Measurements from ENCODE around the gene HDAC9.

HDAC9 gene

DNA sequence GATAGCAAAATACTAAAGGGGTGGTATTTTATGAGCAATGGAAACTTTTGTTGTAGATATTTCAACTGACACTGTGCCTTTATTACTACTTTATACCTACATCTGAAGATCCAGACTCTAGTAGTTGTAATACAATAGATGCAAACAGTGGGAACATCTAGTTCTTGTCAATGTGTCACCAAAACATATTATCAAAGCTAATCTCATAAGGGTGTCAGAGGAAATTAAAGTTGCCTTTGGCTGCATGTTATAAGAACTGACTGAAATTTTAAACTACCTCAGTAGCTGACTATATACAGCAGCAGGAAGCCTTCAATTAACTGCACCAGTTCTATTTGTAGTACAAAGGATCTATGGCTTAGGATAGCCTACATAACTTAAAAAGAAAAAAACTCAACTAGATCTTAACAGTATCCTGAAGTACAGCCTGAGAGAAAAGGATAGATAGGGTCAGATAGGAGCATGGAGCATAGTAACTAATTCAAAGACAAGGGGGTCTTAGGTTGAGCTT, 30.9 kb downstream of the HDAC9 start:
- no peak for DNase-seq

DNA sequence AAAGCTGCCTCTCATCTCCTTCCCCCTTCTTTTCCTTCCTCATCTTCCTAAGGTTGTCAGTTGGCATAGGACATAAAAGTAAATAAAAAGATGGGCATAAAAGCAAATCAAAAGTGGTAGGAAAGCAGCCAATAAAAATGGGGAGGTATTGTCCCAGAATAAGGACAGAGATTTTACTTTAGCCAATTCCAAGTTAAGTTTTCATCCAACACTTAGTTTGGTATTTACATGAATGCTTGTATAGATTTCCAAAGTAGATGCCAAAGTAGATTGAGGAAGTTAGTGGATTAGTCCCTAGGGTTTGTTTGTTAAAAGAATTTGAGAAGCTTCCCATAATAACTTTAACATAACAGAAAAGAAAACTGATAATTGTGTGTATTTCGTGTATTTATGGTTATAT, 33.7 kb downstream of the HDAC9 start:
- no peak for DNase-seq

DNA sequence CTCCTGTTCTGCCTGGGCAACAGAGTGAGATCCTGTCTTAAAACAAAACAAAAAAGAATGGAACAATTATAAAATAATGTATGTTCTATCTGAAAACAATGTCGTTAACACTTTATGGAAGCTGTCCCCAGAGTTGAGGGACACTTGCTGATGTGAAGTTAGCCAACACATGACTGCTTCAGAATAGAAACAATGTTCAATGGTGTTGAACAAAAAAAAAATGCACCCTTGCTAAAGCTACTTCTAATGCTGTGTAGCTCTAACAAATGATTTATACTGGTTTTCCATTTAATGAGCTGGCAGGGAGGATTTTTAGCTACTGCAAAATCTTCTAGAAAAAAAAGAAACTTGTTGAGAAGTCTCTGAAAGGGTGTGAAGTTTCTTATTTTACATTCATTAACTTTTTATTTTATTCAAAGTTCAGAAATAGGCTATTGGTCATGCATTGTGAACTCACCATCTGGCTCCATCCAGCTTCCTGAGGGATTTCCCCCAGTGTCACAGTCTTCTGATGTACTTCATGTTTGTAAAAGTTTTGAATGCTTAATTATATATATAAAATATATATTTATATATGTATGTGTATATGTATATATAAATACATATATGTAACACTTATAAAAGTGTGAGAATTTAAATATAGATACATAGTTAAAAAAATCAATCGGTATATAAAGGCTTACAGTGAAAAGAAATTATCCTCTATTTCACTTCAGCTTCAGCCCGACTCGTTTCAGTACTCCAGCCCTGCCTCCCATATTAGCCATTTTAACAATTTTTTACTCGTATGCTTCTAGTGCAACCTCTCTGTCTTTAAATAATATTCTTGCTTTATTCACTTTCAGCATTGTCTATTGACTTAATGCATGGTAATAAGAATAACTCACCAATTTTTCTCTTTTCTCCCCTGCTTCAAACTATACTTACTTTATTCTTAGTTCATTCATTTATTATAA, 35.0 kb downstream of the HDAC9 start:
- no peak for DNase-seq

DNA sequence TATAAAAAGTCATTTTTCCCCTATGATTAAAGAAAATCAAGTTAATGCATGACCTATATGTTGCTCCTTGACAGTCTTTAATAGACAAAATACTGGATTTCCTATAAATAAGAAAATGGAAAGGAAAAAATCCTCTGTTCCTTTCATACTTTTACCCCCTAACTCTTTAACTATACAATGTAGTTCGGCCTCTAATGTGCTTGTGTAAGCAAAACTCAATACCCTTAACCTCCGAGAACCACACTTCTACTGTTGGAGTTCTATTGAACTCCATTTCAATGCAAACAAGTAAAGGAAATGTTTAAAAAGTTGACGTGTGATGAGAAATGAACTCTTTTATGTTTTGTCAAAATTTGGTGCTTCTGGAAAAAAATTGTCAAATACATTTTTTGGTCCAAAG, 36.0 kb downstream of the HDAC9 start:
- DNase-seq, result no peak

DNA sequence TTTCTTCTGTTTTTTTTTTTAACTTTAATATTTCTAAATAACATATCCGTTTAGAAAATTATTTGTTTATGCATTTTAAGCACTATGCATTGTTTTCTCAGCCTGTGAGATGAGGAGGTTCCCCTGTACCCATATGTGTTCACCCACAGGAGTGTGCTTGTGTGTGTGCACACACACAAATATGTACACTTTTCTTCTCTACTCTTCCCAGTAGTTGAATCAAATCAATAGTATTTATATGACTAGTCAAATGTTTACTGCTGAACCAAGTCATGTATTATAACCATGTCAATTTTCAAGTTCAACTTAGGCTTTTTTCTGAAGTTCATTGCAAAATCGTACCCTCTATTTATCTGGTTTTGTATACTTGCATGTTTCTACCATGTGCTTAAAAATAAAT, 37.3 kb downstream of the HDAC9 start:
- no peak for DNase-seq

DNA sequence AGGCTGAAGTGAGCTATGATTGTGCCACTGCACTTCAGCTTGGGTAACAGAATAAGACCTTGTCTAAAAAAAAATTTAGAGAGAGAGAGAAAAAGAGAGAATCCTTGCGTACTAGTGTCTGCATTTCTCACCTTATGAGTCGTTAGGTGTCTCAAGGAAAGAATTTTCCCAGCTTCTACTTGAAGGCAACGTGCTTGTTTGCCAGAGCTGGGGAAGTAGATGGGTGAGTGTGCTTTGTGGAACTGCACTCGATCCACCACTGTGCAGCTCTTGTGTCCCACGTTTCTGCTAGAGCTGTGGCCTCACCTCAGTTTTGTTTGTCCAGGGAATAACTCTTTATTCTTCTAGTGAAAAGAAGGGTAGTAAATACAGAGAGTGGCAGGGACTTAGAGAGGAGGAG, 38.9 kb downstream of the HDAC9 start:
- DNase-seq, result no peak

DNA sequence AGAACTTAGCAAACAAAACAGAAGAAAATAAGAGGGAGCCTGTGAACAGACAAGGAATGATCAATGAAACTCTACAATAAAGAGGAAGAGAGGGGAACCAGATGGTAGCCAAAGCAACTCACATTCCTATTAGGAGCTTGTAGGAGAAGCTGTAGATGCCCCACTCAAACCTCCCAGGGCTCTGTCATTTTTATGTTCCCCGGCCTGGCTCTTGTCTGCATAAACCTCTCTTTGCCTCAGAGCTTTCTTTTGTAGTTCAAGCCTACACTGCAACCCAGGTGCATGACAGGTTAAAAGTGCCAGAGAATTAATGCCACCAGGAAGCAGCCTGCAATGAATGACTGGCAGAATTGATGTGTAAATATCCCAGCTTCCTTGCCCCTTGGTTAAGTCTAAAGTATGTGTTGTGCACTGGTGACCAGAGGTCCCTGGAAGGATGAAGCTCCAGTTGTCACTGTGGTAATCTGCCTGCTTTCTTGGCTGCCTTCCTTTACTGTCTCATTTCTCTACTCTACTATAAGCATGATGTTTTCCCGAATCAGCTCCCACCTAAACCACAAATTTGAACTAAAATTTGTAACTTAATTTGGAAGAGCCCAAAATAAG, 40.4 kb downstream of the HDAC9 start:
- no peak for DNase-seq

DNA sequence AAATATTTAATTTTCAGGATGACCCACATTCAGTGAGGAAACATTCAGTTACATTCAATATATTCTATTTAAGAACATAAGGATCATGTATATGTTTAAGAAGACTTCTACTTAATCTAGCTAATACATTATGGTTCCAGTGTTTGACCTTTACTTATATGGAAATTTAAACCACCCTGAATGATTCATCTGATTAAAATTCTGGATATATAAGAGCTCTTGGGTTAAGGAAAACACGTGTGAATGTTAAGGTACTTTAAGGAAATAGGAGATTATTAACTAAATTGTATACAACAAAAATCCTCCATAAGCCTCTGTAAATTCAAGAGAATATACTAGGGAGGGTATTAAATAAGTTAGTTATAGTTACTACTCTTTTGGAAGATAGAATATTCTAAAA, 40.9 kb downstream of the HDAC9 start:
- no peak for DNase-seq

DNA sequence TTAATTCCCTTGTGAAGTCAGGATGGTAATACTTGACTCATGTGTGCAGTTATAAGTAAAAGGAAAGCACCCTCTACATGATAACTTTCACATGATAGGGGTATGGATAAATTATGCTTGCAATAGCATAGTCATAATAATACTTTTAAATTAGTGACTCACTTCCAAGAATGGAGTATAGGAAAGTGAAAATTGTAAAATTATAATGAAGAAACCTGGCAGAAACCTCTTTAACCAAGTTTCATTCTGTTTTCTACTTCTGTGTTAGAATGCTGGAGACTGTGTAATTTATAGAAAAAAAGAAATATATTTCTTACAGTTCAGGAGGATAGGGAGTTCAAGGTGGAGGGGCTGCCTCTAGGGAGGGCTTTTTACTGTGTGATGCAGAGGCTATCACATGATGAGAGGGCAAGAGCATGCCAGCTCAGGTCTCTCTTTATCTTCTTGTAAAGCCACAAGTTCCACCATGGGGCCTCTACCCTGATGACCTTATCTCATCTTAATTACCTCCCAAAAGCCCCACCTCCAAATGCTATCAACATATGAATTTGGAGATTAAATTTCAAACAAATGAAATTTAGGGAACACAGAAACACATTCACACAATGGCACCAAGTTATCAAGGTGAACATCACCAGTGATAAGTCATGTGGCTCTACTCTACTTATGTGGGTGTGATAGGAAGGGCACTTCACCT, 43.2 kb downstream of the HDAC9 start:
- DNase-seq, result no peak

DNA sequence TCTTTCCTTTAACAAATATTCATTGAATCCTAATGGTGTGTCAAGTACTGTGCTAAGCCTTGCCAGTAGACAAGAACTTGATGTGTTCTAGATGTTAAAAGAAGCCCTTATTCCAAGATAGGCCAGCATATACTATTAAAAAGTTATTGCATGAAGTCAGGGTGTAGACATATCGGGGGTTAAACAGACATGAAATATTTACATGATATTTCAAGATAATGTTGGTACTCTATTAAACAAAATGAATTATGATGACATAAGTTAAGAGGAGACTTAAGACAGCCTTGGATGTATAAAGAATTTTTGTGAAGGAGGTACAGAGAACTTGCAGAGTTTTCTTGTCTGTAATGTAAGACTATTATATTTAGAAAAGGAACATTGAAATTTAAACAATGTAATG, 44.8 kb downstream of the HDAC9 start:
- no peak for DNase-seq

DNA sequence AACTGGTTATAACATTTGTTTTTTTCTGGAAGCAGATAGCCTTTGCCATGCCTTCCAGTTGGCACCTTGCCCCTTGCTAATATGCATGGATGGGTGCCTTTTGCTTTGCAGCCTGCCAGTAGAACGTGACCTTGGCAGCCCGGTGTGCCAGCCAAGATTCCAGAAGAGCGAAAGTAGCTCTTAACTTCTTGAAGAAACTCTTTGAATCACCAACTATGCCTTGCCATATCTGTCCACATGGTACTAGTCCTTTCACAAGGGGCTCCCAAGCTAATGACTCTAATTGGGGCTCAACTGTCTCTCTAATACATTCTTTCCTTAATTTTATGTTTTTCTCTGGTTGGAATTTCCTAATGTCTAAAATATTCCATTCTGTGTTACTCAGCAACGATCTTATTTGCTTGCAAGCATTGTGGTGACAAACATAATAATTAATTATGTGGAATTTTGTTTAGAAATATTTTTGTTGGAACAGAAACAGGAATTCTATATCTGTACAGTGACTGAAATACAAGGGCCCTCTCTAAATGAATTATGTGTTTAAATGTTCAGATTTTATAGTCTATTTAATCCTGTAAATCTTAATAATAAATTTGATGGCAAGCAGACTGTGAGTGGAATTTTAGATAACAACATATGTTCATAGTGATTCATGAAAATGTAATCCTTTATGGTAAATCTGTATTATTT, 45.8 kb downstream of the HDAC9 start:
- no peak for DNase-seq

DNA sequence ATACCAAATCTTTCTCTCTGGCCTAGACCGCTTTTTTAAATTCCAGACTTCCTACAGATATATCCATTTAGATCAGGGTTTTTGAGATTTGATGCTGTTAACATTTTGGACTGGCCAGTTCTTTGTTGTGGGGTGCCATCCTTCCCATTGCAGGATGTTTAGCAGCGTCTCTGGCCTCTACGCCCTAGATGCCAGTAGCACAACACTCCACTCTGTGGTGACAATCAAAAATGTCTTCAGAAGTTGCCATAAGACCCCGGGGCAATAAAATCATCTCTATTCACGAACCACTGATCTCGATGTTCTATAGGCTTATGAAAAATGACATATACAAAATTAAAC, 46.3 kb downstream of the HDAC9 start:
- DNase-seq, result no peak

DNA sequence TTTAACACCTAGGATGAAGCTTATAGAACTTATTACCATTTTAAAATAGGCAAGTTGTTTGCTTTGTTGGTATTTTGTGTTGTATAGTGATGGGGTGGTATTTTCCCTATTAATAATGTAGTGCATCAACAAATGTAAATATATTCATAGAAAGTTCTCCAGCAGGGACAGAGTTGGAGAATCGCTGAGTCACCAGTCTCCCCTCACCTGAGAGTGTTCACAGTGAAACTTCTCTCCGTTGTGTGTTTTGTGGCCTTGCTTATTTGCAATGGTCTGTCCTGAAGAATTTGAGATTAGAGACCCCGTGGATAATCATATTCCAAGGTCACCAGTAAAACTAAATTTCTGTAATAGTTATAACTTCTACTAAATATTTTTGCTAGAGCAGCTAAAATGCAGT, 51.0 kb downstream of the HDAC9 start:
- no peak for DNase-seq

DNA sequence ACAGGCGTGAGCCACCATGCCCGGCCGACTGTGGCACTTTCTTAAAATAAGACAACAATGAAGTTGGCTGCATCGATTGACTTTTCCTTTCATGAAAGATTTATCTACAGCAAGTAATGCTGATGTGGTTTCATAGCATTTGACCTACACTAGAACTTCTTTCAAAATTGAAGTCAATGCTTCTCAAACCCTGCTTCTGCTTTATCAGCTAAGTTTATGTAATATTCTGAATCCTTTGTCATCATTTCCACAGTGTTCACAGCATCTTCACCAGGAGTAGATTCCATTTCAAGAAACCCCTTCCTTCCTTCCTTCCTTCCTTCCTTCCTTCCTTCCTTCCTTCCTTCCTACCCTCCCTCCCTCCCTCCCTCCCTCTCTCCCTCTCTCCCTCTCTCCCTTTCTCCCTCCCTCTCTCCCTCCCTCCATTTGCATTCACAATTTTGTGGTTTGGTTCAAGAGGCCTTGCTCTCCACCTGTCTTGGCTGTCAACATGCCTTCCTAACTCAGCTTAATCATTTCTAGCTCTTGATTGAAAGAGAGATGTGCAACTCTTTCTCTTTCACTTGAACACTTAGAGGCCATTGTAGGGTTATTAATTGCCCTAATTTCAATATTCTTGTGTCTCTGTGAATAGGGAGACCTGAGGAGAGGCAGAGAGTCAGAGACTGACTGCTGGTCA, 52.1 kb downstream of the HDAC9 start:
- DNase-seq, result no peak

DNA sequence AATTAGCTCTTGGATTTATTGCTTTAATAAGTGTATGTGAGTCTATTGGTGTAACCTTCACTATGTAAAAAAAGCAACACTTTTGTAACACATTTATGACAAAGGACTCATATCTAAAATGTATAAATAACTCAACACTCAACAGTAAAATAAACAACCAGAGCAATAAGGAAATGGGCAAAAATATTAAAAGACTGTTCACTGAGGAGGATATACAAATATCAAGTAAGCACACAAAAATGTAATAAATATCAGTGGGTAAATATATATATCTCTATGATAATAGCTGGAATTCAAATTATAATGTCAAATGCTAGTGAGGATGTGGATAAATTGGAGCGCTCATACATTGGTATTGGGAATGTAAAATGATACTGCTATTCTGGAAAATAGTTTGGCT, 53.0 kb downstream of the HDAC9 start:
- no peak for DNase-seq

DNA sequence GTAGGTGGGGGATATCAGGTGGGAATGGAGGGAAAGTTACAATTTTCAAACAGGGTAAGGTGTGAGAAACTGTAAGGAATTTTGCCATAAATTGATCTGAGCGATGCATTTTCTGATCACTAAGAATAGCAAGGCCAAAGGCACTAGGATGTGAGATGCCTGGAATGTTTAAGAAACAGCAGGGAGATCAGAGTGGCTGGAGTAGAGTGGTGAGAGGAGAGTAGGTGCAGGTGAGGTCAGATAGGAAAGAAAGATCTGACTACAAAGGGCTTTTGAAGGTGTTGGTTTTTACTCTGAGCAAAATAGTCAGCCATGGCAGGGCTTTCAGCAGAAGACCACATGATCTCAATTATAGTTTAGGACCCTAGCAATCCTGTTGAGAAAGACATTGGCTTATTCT, 55.0 kb downstream of the HDAC9 start:
- DNase-seq, result no peak

DNA sequence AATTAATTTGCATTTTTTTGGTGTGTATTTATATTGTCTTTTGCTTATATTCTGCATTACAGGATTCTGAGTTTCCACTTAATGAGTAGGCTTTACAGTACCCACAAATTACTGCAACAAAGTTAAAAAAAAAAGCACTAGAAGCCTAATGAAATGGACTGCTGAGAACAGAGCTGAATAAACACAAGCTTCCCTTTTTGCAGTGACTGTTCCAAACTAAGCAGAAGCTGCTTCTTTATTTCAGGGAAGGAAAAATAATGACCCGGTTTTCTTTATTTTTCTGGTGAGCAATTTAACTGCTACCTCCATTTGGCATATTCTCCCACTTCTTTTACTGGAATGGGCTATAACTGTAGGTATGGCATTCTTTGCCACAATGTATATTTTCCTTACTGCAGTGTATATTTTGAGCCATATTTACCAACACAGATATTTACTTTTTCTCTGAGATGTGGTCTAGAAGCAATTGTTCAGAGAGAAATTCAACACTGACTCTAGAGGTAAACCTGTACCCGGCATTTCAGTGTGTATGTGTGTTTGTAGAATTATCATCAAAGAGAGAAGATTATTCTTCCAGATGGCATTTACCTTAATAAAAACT, 56.9 kb downstream of the HDAC9 start:
- no peak for DNase-seq

DNA sequence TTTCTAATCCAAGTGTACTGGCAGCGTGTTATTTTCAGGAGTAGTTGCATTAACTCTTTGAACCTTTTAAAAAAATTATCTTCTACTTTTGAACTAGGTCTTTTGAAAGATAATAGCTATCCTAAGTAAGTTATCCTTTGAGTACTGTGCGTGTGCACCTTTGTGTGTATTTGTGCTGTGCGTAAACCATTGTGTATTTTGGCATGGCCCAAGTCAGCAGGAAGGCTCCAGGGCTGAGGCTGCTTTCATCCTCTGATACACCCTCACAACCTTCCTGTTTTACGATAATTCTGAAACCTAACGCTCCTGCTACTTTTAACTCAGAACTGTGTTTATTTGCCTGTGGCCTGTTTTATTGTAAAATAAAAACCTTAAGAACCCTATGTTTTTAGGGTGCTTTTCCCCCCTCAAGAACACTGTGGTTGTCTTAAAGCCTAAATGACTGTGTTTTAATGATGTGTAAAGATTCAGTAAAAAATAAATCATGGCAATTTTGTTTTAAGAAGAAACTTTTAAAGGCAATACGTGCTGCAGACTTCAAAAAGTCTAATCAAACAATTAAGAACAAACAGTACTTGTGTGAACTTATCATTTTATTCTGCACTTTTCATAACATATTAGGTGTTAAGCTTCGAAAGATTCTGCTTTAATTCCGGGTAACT, 57.5 kb downstream of the HDAC9 start:
- no peak for DNase-seq

DNA sequence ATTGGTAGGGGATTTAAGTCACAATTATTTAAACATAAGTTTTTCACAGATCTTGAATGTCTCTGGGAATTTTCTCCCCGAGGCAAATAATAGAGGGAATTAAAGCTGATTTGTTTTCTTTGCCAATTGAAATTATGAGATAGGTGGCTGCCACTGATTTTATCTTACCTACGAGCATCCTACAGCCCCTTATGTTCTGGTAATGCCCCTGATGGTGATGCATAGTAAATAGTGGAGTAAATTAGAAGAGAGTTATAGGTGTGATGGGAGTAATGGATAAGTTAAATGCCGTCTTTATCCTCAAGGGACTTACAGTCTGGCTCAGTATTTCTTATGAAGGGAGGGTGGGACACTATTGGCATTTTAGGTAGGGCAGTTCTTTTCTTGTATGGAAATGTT, 58.1 kb downstream of the HDAC9 start:
- no peak for DNase-seq

DNA sequence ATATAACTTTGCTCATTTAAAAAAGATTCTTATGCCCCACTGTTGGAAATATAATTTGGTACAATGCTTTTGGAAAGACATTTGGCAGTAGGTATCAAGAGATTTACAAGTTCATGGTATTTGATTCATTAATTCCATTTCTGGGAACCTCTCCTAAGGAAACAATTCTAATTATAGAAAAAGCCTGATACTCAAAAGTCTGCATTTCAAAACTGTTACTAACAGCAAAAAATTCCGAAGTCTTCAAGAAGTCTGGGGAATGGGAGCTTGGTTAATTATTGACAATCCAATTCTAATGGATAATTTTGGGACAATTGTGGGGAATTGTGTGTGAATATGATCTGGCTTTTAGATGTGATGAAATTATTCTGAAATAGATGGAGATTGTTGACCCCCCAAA, 59.6 kb downstream of the HDAC9 start:
- DNase-seq, result no peak

DNA sequence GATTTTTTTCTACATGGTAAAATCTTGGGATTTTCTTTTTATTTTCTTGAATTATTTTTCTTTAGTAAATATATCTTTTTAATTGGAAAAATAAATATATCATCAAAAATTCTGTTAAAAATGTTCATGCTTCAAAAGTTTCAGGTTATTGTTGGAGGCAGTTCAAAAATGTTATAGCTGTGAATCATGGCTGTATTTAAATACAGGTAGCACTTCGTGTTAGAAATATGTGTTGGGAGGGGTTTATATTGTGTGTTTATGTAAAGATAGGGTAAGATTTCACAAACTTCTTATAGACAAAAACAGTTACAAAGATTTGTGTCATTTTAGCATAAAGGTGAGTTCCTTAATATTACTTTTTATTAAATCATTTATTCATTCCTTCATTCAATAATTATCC, 60.4 kb downstream of the HDAC9 start:
- DNase-seq, result no peak

DNA sequence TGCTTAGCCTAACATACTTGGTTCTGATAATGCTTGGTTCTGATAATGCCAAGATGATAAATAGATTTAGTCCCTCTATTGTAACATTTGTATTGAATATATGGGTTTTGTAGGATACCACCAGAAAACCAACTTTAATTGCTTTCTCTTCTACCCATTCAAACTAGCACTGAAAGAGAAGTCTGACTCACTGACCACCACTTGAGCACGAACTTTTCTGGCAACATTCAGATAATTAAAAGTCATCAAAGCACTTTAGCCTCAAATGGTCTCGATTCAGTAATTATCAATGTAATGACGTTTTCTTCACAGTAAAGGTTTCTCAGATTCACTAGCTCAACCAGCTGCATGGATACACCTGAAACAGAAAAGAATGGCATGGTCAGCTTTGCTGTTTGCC, 63.0 kb downstream of the HDAC9 start:
- DNase-seq, result no peak
